ENCODE results near the gene PTTG2.

PTTG2 gene

GRCh38 chr4:37985730-37986275, 25.6 kb downstream of the PTTG2 start:
- no peak for DNase-seq (ENCODE audit: low read depth in 2 of 2)

- no peak for DNase-seq (ENCODE audit: low read depth in 2 of 2)
These were observed 28.5 kb downstream of the PTTG2 start for GRCh38 chr4:37988670-37989069.

DNA sequence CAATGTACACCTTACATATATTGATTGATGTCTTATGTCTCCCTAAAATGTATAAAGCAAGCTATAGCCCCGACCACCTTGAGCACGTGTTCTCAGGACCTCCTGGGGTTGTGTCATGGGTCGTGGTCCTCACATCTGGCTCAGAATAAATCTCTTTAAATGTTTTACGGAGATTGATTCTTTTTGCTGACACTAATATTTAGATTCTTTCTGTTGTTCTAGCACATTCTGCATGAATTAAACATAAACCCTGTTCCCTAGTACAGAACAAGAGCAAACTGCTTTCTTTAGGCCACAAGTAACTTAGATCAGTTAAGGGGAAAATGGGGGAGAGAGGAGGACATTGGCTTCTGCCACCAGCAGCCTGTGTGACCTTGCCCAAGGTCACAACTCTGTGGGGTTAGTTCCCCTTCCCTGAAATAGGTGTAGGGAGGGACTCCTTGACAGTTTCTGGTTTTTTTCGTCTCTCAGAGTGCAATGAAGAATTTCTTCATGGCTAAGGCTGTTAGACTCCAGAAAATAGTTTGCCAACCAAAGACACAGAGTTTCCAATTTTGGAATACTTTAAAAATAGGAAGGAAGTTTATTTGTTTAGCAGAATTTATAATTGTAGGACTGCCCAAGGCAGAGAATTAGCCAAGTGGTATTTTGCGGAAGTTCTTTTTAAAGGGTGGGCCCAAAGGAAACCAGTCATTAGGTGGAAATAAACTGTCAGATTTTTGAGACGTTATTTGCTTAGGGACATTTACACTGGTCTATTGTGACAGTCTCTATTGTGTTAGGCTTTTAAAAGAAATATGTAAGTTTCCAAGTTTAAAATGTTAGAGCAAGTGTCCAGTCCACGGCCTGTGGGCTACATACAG, 29.4 kb downstream of the PTTG2 start:
- DNase-seq (ENCODE audit: low read depth in 2 of 2), result no peak

DNA sequence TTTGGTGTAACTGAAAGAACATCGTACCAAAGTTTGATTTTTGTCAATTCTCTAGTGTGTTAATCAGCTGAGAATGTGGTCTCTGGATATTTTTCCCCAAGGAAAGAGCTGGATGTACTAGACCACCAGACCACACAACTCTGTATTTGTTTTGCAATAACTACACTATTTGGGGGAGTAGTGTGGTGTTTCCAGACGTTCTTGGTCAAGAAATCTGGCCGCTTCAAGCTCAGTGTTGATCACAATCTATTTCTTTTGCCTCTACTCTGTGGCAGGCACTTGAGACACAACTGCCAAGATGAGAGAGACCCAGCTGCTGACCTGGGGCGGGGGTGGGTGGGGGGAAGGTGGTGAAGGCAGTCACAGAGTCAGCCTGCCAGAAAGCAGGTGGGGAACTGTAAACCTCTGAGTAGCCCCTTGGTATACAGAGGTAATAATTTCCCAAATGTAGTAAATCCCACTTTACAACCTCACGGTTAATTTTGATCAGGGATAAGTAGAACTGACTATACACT, 30.6 kb downstream of the PTTG2 start:
- no peak for DNase-seq (ENCODE audit: low read depth in 2 of 2)

- no peak for DNase-seq (ENCODE audit: low read depth in 2 of 2)
These were observed 31.6 kb downstream of the PTTG2 start for GRCh38 chr4:37991623-37992410.

DNA sequence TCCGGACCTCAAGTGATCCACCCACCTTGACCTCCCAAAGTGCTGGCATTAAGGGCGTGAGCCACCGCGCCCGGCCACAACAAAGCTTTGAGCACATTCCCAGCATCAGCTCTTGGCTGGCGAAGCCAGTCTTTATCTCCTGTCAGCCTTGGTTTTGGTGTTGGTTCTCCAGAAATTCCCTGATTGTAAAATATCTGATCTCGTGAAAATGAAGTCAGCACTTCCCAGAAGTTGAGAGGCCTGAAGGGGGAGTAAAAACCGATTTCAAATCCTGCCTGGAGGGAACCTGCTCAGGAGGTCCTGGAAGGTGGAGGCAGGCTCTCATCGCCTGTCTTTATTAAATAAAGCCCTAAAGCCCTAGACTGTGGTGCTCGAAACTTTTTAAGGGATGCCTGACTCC, 33.6 kb downstream of the PTTG2 start:
- no peak for DNase-seq (ENCODE audit: low read depth in 2 of 2)

DNA sequence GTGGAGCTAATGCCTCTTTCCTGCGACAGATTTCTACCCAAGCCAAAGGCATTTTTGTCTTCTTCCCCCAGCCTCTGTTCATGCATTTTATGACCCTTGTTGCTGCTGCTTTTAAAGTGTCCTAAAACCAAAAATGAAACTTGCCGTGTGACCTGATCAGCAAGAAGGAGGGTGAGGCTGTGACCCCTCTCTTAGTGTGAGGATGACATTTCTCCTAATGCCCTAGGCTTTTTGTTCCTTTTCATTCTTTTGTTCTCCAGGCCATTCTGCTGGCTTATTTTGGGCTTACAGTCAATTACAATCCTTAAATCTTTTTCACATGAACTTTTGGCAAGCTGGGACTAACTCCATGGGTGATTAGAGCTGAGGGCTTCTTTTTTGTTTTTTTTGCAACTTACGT, 34.4 kb downstream of the PTTG2 start:
- DNase-seq (ENCODE audit: low read depth in 2 of 2), result no peak

- DNase-seq (ENCODE audit: low read depth in 2 of 2), result no peak
These were observed 35.2 kb downstream of the PTTG2 start for GRCh38 chr4:37995299-37995821.

GRCh38 chr4:37995981-37996775, 36.0 kb downstream of the PTTG2 start:
- DNase-seq (ENCODE audit: low read depth in 2 of 2), result no peak

- DNase-seq (ENCODE audit: low read depth in 2 of 2), result no peak
These were observed 38.0 kb downstream of the PTTG2 start for GRCh38 chr4:37998226-37998625.

DNA sequence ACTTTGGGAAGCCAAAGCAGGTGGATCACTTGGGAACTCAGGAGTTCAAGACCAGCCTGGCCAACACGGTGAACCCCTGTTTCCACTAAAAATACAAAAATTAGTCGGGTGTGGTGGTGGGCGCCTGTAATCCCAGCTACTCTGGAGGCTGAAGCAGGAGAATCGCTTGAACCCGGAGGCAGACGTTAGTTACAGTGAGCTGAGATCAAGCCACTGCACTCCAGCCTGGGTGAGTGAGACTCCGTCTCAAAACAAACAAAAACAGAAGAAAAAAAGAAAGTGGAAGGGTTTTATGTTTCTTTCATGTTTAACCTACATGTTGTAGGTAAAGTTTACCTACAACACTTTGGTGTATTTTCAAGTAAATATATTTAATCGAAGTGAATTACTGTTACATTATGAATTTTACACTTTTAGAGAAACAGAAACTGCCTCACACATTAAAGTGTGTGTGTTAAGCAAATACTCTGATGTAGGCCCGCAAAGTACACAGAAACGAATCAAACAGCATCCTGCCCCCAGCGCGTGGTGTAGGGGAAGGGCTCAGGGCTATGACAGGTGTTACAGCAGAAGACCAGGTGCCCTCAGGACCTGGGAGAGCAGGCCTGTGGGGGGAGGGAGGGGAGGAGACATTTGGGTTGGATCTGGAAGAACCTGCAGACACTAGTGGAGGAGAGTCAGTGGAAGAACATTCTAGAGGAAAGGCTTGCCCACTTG, 39.0 kb downstream of the PTTG2 start:
- no peak for DNase-seq (ENCODE audit: low read depth in 2 of 2)

DNA sequence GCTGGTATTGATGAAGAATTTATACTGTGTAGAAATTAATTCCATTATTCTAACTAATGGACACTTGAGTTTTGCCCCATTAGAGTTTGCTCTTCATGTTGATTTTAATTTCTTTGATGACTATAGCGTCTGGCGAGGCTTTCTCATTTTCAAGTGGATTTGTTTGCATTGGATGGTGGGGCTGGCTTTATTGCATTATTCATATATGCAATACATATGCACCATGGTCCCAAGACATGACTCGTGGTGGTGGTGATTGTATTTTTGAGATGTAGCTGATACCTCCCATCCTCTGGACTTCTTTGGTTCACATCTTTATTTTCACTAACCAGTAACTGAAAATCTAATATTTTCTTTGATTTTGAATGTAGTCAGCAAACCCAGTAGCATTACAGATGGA, 39.8 kb downstream of the PTTG2 start:
- no peak for DNase-seq (ENCODE audit: low read depth in 2 of 2)

DNA sequence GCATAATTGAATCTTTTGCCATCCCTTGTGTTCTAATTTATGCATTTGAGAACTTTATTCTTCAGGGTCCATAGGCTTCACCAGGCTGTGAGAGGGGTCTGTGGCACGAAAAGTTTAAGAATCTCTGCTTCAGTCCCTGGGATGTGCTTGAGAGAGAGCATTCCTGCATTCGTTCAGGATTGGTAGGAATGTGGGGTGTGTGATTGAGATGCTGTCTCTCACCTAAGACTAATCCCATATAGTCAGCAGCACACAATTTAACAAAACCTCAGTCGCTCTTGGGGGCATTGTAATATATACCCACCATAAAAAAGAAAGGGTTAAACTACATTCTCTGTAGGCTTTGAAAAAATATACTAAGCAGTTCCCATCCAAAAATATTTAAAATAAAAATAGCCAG, 41.7 kb downstream of the PTTG2 start:
- DNase-seq (ENCODE audit: low read depth in 2 of 2), result no peak

GRCh38 chr4:38002451-38003071, 42.4 kb downstream of the PTTG2 start:
- DNase-seq (ENCODE audit: low read depth in 2 of 2), result no peak

- no peak for DNase-seq (ENCODE audit: low read depth in 2 of 2)
These were observed 42.9 kb downstream of the PTTG2 start for GRCh38 chr4:38003102-38003501.

GRCh38 chr4:38003628-38004027, 43.4 kb downstream of the PTTG2 start:
- DNase-seq (ENCODE audit: low read depth in 2 of 2), result no peak

GRCh38 chr4:38004062-38004461, 43.9 kb downstream of the PTTG2 start:
- no peak for DNase-seq (ENCODE audit: low read depth in 2 of 2)

DNA sequence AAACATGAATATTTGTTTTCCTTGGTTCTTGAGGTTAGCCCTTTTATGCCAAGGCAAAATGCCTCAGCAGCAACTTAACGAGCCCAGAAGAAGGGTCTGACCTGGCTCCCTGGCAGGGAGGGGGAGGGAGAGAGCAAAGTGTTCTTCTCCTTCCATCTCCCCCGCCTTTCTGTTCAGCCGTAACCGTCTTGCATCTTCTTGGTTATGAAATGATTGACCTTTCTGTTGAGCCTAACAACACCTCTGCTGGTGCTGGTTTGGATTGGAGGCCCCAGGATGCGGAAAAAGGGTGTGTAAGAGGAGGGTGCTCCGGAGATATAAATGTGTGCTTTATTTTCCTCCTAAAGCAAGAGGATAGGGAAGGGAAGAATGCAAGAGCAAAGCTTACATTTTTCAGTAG, 44.7 kb downstream of the PTTG2 start:
- no peak for DNase-seq (ENCODE audit: low read depth in 2 of 2)

DNA sequence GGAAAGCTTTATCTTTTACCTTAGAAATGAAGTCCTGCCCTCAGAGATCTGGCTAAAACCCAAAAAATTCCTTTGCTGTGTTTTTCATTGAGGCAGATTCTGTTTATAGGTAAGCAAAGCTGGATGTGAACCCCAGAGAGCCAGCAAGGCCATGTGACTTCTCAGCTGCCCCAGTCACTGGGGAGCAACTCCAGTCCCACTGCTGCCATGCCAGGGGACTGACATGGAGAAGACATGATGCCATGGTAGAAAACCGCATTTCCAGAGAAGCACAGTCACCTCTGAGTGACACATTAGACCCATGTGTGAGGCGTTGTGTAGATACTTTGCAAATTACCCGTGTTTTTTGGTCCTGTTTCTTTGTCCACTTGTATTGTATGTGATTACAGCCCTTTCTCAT, 45.4 kb downstream of the PTTG2 start:
- DNase-seq (ENCODE audit: low read depth in 2 of 2), result no peak

DNA sequence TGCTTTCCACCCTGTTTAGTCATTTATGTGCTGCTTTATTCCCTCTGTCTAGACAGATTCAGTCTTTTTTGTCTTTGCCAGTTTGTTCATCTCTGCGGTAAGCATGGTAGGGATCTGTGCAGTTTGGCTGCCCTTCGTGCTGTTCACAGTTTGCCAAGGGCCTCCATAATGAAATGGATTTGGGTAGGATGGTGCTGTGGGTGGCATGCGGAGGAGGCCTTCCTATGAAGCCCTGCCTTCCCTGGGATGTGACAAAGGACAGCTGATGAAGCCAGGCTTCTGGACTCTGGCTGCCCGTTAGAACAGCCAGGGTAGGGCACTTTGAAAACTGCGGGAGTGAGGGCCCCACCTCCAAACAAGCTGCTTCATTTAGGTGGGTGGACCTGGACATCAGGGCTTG, 47.4 kb downstream of the PTTG2 start:
- DNase-seq (ENCODE audit: low read depth in 2 of 2), result no peak

Measured in stimulated activated CD8-positive, alpha-beta memory T cell treated with anti-CD3 and anti-CD28 coated beads, Interleukin-2, amount 100 ng/mL, for 48 hours (primary cell).